ENCODE results near the gene SIPA1L2. TPM values are rescaled to one million over a fixed set of nuclear protein-coding genes. Genes with fewer than 3 reads are reported as not detected.
"Not testable (repeated sequence)": the region's sequence is repeated elsewhere in the genome, so short reads cannot be mapped to it uniquely, and the experiment has no call there.

SIPA1L2 gene
- polyA plus RNA-seq, 1 donor = 40.1 TPM

GRCh38 chr1:232615306-232615800, 14.6 kb downstream of the SIPA1L2 start:
- DNase-seq = no peak

DNA sequence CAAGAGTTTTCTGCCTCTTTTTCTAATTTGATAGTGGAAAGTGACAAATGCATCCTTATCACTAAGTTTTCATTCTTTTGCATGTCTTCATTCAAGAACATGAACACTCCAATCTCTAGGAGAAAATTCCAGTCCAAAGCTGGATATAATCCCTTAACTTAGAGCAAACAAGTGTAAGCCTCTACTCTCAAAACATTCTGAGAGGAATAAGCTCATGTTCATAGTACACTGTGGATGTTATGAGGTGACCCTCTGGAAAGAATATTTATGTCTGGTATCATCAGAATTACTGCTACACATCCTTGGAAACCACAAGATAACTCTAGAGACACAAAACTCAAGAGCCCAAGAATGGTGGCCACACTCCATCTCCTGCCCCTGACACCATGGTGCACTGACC, 15.1 kb downstream of the SIPA1L2 start:
- DNase-seq = no peak

GRCh38 chr1:232613752-232614381, 16.1 kb downstream of the SIPA1L2 start:
- no peak for DNase-seq

DNA sequence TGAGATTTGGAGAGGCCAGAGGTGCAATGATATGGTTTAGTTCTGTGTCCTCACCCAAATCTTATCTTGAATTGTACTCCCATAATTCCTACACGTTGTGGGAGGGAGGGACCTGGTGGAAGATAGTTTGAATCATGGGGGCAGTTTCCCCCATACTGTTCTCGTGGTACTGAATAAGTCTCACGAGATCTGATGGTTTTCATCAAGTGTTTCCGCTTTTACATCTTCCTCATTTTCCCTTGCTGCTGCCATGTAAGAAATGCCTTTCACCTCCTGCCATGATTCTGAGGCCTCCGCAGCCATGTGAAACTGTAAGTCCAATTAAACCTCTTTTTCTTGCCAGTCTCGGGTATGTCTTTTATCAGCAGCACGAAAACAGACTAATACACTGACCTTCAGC, 17.1 kb downstream of the SIPA1L2 start:
- DNase-seq = not testable (repeated sequence)

DNA sequence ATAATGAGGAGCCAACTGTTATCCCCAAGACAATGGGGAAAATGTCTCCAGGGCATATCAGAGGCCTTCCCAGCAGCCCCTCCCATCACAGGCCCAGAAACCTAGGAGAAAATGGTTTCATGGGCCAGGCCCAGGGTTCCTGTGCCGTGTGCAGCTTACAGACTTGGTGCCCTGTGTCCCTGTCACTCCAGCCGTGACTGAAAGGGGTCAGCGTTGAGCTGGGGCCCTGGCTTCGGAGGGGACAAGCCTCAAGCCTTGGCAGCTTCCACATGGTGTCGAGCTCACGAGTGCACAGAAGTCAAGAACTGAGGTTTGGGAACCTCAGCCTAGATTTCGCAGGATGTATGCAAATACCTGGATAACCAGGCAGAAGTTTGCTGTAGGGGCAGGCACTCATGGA, 18.1 kb downstream of the SIPA1L2 start:
- DNase-seq = no peak

- not testable (repeated sequence) for DNase-seq
Observed at GRCh38 chr1:232610902-232611745, 18.8 kb downstream of the SIPA1L2 start.

- no peak for DNase-seq
Observed at GRCh38 chr1:232610192-232610901, 19.6 kb downstream of the SIPA1L2 start.

- DNase-seq = no peak
Observed at GRCh38 chr1:232608427-232608826, 21.5 kb downstream of the SIPA1L2 start.

DNA sequence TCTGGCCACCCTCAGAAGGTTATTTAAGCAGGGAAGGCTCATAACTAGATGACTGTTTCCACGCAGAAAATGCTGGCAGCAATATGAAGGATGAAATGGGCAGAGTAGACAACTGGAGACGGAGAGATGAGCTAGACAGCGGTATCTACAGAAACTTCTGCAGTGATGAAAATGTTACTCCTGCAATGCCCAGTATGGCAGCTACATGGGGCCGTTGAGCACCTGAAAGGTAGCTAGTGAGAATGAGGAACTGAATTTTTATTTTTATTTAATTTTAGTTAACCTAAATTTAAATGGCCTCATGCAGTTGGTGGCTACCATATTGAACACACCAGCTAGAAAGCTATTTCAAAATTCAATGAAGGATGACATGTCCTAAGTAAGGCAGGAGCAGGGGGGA, 27.3 kb downstream of the SIPA1L2 start:
- DNase-seq = no peak

- DNase-seq = no peak
Observed at GRCh38 chr1:232600424-232601258, 29.3 kb downstream of the SIPA1L2 start.

DNA sequence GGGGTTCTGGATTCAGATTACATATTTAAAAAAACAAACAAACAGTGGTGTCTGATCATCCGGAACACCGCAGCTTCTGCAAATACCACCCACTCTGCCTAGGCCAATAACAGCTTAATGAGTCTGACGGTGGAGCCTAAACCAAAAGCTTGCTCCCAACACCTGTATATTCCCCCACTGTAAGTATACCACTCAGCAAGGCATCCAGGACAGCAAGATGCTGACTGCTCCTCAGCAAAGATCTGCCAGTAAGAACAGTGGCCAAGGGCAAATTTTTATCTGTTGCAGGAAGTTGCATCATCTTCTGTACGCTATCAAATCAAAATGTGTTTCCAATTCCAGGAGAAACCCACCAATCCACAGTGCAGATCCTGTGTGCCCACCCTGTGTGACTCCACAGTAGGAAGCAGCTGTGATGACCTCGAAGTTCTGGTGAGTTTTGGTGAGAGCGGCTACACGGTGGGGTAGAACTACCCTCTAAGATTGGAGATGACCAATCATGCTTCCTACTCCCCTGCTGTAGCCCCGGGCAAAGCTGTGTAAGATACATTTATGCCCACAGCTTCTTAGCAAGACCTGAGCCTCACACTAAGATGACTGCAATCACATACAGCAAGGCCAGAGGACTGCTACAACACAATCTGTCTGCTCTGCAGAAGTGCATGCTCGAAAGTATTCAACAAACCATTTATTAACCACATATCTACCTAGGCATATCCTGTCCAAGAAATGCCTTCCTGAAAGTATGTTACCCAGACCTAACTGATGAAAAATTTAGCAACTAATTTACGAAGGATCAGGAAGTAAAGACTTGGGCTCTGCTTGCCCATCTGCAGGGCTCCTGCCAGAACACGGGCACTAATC, 30.5 kb downstream of the SIPA1L2 start:
- no peak for DNase-seq

- DNase-seq = no peak
Observed at GRCh38 chr1:232598837-232599177, 31.1 kb downstream of the SIPA1L2 start.

DNA sequence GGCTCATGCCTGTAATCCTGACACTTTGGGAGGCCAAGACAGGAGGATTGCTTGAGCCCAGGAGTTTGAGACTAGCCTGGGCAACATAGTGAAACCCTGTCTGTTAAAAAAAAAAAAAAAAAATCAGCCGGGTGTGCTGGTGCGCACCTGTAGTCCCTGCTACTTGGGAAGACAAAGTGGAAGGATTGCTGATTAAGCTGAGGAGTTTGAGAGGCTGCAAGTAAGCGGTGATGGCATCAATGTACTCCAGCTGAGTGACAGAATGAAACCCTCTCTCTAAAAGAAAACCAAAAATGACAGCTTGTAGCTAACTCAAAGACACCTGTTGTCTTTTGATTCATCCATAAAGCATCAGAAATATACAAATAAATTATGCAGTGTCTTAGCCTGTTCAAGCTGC, 31.8 kb downstream of the SIPA1L2 start:
- DNase-seq = no peak

DNA sequence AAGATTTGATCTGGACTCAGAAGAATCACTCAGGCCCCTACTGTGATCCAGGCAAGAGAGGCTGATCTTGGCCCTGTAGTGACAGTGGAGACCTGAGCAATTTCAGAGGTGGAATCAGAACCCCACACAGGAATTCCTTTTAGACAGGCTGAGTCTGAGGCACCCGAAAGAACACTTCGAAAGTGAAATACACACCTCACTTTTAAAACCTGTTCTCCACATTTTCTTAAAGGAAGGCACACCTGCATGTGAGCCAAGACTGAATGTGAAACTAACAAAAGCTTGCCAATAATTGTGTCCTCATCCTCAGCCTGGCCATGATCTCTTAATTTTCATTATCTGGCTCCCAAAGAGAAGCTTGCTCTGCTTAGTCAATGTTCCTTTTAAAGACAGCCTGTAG, 32.2 kb downstream of the SIPA1L2 start:
- DNase-seq = no peak

DNA sequence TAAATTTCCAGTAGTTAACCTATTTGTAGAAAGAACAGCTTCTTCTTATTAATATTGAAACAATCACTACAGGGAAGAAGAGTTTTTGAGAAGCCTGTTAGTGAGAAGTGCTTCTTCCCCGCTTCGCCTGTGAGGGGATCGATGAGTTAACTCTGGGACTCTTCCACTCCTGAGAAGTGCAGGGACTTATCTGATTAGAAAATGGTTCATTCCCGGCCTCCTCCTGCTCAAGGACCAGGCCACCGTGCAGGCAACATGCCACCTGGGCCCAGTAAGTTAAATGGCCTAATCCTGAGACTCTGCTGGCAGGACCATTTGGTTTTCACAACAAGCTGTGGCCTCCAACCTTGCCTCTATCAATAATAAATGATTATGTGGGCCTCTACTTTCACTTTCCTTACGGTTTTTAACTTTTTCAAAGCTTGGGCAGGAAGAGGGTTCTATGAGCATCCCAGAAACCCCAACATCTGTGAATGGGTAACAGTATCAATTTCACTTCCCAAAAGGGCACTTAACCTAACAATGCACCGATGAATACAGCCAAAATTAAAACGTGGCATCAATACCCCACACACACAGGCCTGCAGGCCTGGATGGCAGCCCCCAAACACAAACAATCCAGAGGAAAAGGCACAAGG, 33.1 kb downstream of the SIPA1L2 start:
- no peak for DNase-seq

DNA sequence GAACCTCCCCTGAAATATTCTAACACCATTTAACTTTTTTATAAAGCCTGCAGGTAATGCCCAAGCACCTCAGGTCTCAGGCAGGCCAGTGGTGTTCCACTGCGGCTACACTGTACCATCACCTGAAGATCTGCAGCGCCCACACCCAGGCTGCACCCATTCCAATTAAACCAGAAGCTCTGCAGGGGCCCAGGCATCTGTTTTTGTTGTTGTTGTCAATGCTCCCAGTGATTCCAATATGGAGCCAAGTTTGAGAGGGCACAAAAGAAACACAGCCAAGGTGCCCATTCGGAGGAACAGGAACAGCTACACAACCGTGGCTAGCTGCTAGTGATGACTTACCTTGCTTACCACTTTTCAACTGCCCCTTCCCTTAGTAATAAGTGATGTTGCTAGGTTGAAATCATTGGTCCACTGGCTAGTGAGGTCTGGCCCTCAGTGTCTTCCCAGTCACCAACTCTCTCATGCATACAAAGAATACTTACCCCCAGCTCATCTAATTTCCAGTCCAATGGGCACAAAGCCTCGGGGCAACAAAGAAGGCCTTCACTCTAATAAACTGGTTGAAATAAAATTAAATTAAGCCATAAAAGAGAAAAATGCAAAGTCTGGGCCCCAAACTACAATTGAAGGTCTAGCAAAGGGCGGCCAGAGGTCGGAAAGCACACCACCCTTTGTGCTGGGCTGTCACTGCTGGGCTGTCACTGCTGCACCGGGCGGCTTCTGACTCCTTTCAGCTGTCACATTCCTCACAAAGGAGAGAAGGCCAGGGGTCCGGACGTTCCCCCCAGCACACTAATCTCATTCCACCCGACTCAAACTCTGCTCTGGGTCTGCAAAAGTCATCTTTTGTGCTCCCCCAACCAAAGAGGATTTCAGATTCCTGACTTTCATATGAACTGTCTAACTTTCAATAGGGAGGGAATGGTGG, 34.9 kb downstream of the SIPA1L2 start:
- no peak for DNase-seq

DNA sequence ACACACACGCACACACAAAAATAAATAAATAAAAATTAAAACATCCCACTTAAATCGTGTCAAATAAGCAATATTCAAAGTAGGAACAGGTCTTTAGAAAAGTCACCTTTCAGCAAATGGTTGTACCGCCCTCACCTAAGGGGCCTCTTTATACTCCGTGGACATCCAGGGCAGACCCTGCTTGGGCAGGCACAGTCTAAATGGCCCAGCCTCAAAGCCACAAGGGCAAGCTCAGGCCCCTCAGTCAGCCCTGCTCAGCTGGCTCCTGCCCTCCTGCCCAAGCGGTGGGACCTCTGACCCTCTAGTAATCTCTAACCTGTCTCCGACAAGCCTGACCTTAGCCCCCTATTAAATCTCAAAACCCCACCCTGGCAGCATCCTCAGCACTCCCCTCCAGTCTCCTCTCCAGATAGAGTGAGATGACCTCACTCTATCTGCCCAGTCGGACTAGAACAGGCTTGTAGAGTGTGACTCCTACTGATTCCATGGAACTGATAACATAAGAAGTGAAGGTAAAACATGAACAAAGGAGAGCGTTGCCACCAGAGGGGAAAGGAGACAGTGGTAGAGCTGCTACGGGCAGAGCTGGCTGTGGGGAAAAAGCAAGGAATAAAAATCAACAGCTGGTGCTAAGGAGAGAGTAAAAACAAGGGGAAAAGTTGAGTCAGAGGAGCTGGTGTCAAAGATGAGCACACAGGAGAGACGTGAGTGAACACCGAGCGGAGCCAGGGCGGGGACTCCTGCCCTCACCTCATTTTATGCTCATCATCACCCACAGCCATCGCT, 36.0 kb downstream of the SIPA1L2 start:
- no peak for DNase-seq

GRCh38 chr1:232591344-232591743, 38.6 kb downstream of the SIPA1L2 start:
- no peak for DNase-seq

DNA sequence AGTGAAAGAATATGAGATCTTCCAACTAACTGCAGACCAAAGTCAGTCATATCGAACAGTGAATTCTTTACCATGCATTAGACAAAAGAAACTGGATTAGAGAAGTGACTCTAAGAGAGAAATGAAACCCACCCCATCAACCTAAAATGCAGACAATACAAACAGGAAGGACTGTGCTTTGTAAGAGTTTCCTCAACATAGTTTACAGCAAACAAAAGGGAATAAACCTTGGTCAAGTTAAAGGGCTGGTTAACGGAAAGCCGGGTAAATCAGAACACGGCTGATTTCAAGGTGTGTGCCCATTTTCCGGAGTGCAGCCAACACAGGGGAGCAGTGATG, 39.2 kb downstream of the SIPA1L2 start:
- DNase-seq = no peak
